Spleen (tissue), 7 donors: ENCODE measurements around the gene ZBTB5.

Experiments
- POLR2AphosphoS5 ChIP-seq, 3 donors: sonication (generic); formaldehyde crosslinking; IDR thresholded peaks; one replicate each; pipeline ENCODE4 v1.5.1; 2017; ENCODE audit warnings: antibody characterized with exemption in 3 of 3
- TF ChIP-seq, protein P1 (sequence below), 11 experiments: fragments of 200-600 bp in 7 of 11; fragments of 450-650 bp in 4 of 11; sonication (generic) in 4 of 11; IDR thresholded peaks in 8 of 11; conservative IDR thresholded peaks in 3 of 11; 1 replicate in 7 of 11; 2 replicates in 4 of 11; pipeline versions ENCODE4 v1.4.0 to v1.8.0; 2016 to 2021; ENCODE audit warnings: antibody characterized with exemption in 11 of 11, inconsistent platforms in 4 of 11, mild to moderate bottlenecking in 1 of 11
- donor health status: DM: no; HTN: no; CAD: no; lungs with moderate emphysema.
- donor health status: DM: no; HTN: no; CAD: no.
- donor health status: DM: no; HTN: no; CAD: no.

DNA sequence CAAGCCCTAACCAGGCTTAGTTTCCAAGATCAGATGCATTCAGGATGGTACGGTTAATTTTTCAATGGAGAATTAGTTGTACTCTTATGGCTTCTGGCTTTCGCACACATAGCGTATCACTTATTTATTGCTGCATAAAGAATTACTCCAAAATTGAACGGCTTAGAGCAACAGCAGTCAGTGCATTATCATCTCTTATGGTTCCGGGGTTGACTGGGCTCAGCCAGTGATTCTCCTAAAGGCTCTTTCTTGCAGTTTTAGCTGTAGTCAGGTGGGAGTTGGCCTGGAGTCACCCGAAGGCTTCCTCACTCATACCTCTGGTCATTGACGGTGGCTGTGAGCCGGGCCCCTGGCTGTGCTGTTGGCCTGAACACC is 43.3 kb downstream of the ZBTB5 start:
- TF ChIP-seq, protein P1, sequence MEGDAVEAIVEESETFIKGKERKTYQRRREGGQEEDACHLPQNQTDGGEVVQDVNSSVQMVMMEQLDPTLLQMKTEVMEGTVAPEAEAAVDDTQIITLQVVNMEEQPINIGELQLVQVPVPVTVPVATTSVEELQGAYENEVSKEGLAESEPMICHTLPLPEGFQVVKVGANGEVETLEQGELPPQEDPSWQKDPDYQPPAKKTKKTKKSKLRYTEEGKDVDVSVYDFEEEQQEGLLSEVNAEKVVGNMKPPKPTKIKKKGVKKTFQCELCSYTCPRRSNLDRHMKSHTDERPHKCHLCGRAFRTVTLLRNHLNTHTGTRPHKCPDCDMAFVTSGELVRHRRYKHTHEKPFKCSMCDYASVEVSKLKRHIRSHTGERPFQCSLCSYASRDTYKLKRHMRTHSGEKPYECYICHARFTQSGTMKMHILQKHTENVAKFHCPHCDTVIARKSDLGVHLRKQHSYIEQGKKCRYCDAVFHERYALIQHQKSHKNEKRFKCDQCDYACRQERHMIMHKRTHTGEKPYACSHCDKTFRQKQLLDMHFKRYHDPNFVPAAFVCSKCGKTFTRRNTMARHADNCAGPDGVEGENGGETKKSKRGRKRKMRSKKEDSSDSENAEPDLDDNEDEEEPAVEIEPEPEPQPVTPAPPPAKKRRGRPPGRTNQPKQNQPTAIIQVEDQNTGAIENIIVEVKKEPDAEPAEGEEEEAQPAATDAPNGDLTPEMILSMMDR (IDR thresholded peaks at IDR 0.05 in 8 of 11, conservative IDR thresholded peaks at IDR 0.05 in 3 of 11): no peak
- TF ChIP-seq POLR2AphosphoS5 (IDR thresholded peaks at IDR 0.05): no peak
